Tibial nerve (tissue), 4 donors: ENCODE measurements around the gene SOS1. TPM values are rescaled to one million over a fixed set of nuclear protein-coding genes. Genes with fewer than 3 reads are reported as not detected.

Source experiments
- DNase-seq, 2 donors: peaks; one replicate each; pipeline ENCODE4 v3.0.0-alpha.2; 2019; ENCODE audit warnings: low spot score in 2 of 2
- H3K27ac ChIP-seq, 4 donors: fragments of 200-600 bp; sonication (generic) in 3 of 4; one replicate each; pipeline ENCODE4 v1.5.1; 2017 to 2019; ENCODE audit warnings: mild to moderate bottlenecking in 1 of 4
- H3K27me3 ChIP-seq, 2 donors: fragments of 200-600 bp; sonication (generic) in 1 of 2; one replicate each; pipeline versions ENCODE4 v1.5.1 to v1.6.0; 2017 to 2019
- H3K36me3 ChIP-seq, 3 donors: fragments of 200-600 bp; sonication (generic); one replicate each; pipeline ENCODE4 v1.5.1; 2018 to 2019
- H3K4me1 ChIP-seq, 4 donors: fragments of 200-600 bp; sonication (generic) in 3 of 4; one replicate each; pipeline ENCODE4 v1.5.1; 2017 to 2019
- H3K4me3 ChIP-seq, 4 donors: fragments of 200-600 bp; sonication (generic) in 3 of 4; one replicate each; pipeline ENCODE4 v1.5.1; 2017 to 2019; ENCODE audit warnings: mild to moderate bottlenecking in 1 of 4, moderate library complexity in 1 of 4
- H3K9me3 ChIP-seq, 4 donors: fragments of 200-600 bp; sonication (generic) in 3 of 4; one replicate each; pipeline ENCODE4 v1.5.1; 2017 to 2019
- CTCF ChIP-seq, 5 experiments: fragments of 200-600 bp in 3 of 5; fragments of 450-650 bp in 2 of 5; sonication (generic) in 3 of 5; IDR thresholded peaks; one replicate each; pipeline ENCODE4 v1.5.1; 2016 to 2019; ENCODE audit warnings: antibody characterized with exemption in 5 of 5, mild to moderate bottlenecking in 3 of 5, moderate library complexity in 2 of 5
- EP300 ChIP-seq, 2 donors: sonication (generic); formaldehyde crosslinking; IDR thresholded peaks; one replicate each; pipeline ENCODE4 v1.6.1; 2017; ENCODE audit warnings: antibody characterized with exemption in 2 of 2, mild to moderate bottlenecking in 1 of 2
- POLR2A ChIP-seq, 2 donors: fragments of 450-650 bp; IDR thresholded peaks; one replicate each; pipeline ENCODE4 v1.6.1; 2017; ENCODE audit warnings: antibody characterized with exemption in 2 of 2, mild to moderate bottlenecking in 2 of 2, moderate library complexity in 2 of 2
- WGBS, 2 donors: methylation state at CpG; one replicate each; pipeline ENCODE4 v1.1.5; 2018; 5-methylcytosine and 5-hydroxymethylcytosine counted together
- total RNA-seq, 4 donors: library from RNA; depleted of rRNA; stranded (reverse); fragments of >200 nt; gene quantifications; one replicate each; pipeline ENCODE4 v1.1.0, GENCODE V29; 2016

The SOS1 gene
- total RNA-seq, 4 donors from 2014 or later, result 18.6 to 27.3 (median 23.4) TPM

GRCh38 chr2:39018638-39019037 lies 102.2 kb downstream of the SOS1 start:
- Histone ChIP-seq H3K9me3 (no peaks in the 10 kb centered on the region), H3K4me3 (no peak overlapping the region), H3K27ac (no peak overlapping the region), H3K36me3 (peaks cover 0 to 15% (median 0%) of the 10 kb centered on the region in 3 donors), H3K4me1 (peaks cover 0 to 8% (median 0%) of the 10 kb centered on the region in 4 donors), H3K27me3 (no peaks in the 10 kb centered on the region)
- no peak for DNase-seq
- TF ChIP-seq POLR2A (IDR thresholded peaks at IDR 0.05) (no peak), EP300 (IDR thresholded peaks at IDR 0.05) (no peak), CTCF (IDR thresholded peaks at IDR 0.05) (no peak)
- WGBS, 2 donors, result 66 to 74% methylated on average over 4 of the region's 4 CpGs

- Histone ChIP-seq H3K9me3 (no peaks in the 10 kb centered on the region), H3K27me3 (no peaks in the 10 kb centered on the region), H3K4me1 (peaks cover 0 to 8% (median 0%) of the 10 kb centered on the region in 4 donors), H3K4me3 (no peak overlapping the region), H3K27ac (no peak overlapping the region), H3K36me3 (peaks cover 0 to 21% (median 8%) of the 10 kb centered on the region in 3 donors)
- no peak for DNase-seq
- no peak for TF ChIP-seq CTCF (IDR thresholded peaks at IDR 0.05)
- TF ChIP-seq POLR2A (IDR thresholded peaks at IDR 0.05), result no peak
- no peak for TF ChIP-seq EP300 (IDR thresholded peaks at IDR 0.05)
Observed at GRCh38 chr2:39017334-39017733, 103.5 kb downstream of the SOS1 start.

- 91 to 97% methylated on average over 1 of the region's 1 CpG for WGBS, 2 donors
- Histone ChIP-seq H3K4me3 (no peak overlapping the region), H3K36me3 (peaks cover 0 to 39% (median 8%) of the 10 kb centered on the region in 3 donors), H3K27me3 (no peaks in the 10 kb centered on the region), H3K4me1 (peaks cover 0 to 8% (median 0%) of the 10 kb centered on the region in 4 donors), H3K9me3 (no peaks in the 10 kb centered on the region), H3K27ac (no peak overlapping the region)
- DNase-seq, result no peak
- TF ChIP-seq EP300 (IDR thresholded peaks at IDR 0.05) (no peak), CTCF (IDR thresholded peaks at IDR 0.05) (no peak), POLR2A (IDR thresholded peaks at IDR 0.05) (no peak)
Observed at GRCh38 chr2:39015424-39015823, 105.4 kb downstream of the SOS1 start.

- no peak for DNase-seq
- no peak overlapping the region for H3K4me3 ChIP-seq
- H3K36me3 ChIP-seq, result peaks cover 0 to 54% (median 8%) of the 10 kb centered on the region in 3 donors
- no peaks in the 10 kb centered on the region for H3K9me3 ChIP-seq
- peaks cover 0 to 8% (median 0%) of the 10 kb centered on the region in 4 donors for H3K4me1 ChIP-seq
- H3K27me3 ChIP-seq, result no peaks in the 10 kb centered on the region
- 48 to 54% methylated on average over 3 of the region's 3 CpGs for WGBS, 2 donors
- no peak for TF ChIP-seq EP300 (IDR thresholded peaks at IDR 0.05)
- no peak for TF ChIP-seq POLR2A (IDR thresholded peaks at IDR 0.05)
- no peak for TF ChIP-seq CTCF (IDR thresholded peaks at IDR 0.05)
- H3K27ac ChIP-seq, result no peak overlapping the region
Observed at GRCh38 chr2:39013871-39014270, 107.0 kb downstream of the SOS1 start.

- H3K27ac ChIP-seq, result no peak overlapping the region
- no peak for DNase-seq
- WGBS, 2 donors, result 94 to 100% methylated on average over 1 of the region's 1 CpG
- no peak overlapping the region for H3K4me3 ChIP-seq
- H3K36me3 ChIP-seq, result peaks cover 0 to 92% (median 8%) of the 10 kb centered on the region in 3 donors
- TF ChIP-seq POLR2A (IDR thresholded peaks at IDR 0.05), result no peak
- TF ChIP-seq EP300 (IDR thresholded peaks at IDR 0.05), result no peak
- no peak for TF ChIP-seq CTCF (IDR thresholded peaks at IDR 0.05)
- no peaks in the 10 kb centered on the region for H3K27me3 ChIP-seq
- H3K9me3 ChIP-seq, result no peaks in the 10 kb centered on the region
- H3K4me1 ChIP-seq, result no peaks in the 10 kb centered on the region
Observed at GRCh38 chr2:39008665-39009064, 112.2 kb downstream of the SOS1 start.
